Superior temporal gyrus (tissue), 1 donor: ENCODE results near the gene FILIP1.

Experiments
- DNase-seq: peaks from one replicate; pipeline ENCODE4 v3.0.0-alpha.2; 2016; ENCODE audit errors: extremely low spot score

FILIP1 gene, protein sequence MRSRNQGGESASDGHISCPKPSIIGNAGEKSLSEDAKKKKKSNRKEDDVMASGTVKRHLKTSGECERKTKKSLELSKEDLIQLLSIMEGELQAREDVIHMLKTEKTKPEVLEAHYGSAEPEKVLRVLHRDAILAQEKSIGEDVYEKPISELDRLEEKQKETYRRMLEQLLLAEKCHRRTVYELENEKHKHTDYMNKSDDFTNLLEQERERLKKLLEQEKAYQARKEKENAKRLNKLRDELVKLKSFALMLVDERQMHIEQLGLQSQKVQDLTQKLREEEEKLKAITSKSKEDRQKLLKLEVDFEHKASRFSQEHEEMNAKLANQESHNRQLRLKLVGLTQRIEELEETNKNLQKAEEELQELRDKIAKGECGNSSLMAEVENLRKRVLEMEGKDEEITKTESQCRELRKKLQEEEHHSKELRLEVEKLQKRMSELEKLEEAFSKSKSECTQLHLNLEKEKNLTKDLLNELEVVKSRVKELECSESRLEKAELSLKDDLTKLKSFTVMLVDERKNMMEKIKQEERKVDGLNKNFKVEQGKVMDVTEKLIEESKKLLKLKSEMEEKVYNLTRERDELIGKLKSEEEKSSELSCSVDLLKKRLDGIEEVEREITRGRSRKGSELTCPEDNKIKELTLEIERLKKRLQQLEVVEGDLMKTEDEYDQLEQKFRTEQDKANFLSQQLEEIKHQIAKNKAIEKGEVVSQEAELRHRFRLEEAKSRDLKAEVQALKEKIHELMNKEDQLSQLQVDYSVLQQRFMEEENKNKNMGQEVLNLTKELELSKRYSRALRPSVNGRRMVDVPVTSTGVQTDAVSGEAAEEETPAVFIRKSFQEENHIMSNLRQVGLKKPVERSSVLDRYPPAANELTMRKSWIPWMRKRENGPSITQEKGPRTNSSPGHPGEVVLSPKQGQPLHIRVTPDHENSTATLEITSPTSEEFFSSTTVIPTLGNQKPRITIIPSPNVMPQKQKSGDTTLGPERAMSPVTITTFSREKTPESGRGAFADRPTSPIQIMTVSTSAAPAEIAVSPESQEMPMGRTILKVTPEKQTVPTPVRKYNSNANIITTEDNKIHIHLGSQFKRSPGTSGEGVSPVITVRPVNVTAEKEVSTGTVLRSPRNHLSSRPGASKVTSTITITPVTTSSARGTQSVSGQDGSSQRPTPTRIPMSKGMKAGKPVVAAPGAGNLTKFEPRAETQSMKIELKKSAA (N-terminal part only)

DNA sequence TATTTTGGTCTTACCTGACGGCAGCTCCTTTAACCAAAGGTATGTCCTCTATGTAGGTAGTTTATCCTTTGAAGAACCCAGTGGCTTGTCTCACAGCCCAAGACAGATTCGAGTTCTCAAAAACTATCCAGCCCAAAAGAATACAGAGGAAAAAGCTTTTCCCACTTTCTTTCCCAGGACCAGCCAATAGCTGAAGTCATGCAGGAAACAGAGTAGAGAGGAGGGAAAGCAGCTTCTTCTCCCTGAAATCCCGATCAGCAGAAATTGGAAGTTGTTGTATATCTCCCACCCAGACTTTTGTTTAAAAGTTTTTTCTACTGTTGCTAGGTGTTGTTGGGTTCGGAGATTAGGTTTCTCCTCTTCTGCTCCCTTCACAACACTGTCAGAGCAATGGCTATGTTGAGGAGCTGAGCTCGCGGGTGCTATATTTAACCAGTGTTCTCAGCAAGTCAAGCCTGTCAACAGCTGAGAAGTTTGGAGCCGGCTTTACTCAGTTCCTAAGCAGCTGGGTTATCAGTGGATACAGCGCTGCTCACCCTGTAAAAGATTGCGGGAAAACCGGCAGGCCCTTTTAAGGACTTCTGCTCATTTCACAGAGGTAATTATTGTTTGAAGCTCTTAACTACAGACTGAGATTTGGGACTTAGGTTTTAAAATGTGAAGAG is at the start of gene FILIP1:
TSS of gene FILIP1 (minus strand) at position 401 of the 665 bp plus-strand sequence. CDS start 78,828 bp downstream, outside the sequence.
- peak; percentile 42 for DNase-seq

DNA sequence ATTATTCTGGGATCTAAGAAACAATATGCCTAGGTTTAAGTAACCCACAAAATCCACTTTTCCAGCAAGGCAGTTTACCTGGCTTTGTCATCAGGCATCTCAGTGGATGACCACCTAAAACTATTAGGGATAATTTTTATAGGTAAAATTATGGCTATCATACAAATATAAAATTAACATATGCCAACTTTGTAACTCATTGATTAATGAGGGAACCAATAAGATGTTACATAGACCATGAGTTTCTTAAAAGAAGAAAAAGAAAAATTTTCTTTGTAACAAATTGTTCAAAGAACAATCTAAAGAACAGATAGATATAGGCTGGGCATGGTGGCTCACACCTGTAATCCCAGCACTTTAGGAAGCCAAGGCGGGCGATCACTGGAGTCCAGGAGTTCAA is 49.7 kb upstream of the FILIP1 start:
- DNase-seq, result no peak

DNA sequence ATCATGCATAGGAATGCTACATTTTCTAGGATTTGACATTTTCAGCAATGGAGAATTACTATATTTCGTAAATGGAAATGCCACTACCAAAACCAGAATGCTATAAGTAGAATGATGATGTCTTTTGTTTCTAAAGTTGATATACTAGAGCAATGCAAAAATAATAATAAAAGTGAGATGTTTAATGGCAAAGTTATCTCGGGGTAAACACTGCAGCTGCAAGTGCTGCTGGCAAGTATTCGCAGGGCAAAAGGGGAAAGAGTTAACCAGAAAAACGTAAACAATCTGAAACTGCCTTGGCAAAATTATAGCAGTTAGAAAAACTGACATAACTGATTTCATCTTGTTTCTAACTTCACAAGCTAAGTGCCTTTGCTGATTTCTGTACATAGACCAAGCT is 45.5 kb upstream of the FILIP1 start:
- DNase-seq, result no peak

DNA sequence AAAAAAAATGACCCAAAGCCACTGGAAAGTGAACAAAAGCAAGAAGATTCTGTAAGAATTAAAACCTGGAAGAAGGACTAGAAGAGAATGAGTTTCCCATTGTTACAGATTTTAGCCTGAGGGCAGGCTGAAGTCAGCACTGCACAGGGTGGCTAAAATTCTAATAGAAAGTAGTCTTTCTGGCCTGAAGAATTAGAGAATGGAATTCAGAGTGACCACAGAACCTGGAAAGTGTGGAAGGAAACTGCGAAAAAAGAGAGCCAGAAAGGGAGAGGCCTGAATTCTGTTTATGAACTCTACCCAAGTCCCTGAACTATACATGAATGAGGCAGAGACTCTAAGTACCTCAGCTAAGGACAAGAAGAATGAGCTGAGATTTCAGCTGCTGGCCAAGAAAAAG is 38.9 kb upstream of the FILIP1 start:
- no peak for DNase-seq

DNA sequence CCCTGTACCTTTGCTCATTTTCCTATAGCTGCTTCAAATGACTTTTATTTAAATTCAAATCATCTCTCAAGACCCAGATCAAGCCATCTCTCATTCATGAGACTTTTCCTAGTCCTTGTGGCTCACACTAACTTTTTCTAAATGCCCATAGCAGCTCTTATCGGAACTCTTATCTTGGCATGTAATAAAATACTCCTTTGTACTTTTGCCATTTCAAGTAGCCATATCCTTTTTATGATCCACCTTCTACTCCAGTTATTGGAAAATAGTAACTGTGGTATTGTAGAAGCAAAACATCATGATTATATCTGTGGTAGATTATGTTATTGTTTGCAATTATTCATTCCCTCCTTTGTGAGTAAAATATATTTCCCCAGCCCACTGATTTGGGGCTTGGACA is 37.6 kb upstream of the FILIP1 start:
- no peak for DNase-seq

DNA sequence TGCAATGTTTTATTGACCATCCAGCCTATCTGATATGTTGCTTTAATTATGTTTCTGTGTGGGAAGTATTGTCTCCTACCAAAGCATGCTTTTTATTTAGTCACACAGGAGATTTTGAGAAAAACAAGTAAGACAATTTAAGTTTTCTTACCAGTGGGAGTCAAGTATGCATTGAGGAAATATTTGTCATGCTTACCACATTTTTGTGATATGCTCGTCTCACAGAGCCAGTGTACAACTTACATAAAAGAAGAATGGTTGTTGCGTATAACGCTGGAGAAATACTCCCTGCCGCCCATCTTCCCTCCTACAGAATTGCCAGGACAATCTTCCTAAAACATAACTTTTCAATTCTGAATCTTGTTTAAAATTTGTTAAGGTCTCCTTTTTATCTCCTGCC is 37.1 kb upstream of the FILIP1 start:
- DNase-seq, result no peak

DNA sequence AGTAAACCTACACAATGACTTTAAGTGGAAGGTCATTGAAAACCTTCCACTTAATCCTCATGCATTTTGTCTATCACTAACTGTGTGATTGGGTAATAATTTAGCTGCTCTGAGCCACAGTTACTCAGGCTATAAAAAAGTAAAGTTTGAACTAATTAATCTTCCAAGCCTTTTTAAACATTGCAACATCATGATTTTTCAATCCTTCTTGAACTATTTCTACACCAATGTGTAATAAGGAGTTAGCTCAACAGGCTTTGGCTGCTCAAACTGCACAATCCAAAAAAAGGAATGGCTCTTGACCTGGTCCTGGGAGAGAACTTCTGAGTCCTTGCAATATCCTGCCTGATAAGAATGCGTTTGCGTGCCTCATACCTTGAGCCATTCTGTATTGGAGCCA is 34.8 kb upstream of the FILIP1 start:
- DNase-seq, result no peak

DNA sequence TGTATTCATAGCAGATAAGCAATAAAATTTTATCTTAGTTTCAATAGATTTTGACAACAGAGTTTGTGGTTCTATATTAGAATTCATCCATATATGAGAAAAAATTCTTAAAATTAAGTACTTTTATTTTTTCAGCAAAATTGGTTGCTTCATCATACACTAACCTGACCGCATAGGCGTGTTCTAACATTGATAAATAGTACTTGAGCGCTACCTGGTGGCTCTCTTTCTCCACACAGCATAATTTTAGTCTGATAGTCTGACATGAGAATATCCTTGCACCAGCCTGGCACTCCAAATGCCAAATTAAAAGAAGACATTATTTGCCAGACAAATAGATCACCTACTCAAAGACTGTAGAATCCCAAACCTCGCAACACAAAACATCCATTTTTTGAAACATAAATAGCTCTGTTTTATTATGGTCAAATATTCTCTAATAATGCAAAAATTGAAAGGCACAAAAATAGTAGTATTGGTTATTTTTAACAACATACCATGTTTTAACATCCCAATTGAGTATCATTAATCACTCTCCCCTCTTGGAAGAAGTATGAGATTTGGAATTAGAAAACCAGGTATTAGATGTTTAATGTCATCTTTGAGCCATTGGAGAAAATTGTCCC is 33.0 kb upstream of the FILIP1 start:
- peak; percentile 91 for DNase-seq

DNA sequence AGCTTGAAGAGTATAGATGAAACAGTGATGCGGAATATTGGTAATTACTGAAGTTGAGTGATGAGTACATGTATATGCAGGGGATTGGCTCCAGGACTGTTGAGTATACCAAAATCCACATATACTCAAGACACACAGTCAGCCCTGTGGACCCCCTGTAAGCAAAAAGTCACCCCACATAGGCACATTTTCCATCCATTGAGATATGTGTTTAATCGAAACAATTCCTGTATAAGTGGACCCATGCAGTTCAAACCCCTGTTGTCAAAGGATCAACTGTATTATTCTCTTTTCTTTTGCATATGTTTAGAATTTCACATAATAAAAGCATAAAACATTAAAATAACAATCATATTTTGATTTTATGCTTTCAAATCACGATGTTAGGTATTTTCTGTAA is 32.1 kb upstream of the FILIP1 start:
- no peak for DNase-seq

DNA sequence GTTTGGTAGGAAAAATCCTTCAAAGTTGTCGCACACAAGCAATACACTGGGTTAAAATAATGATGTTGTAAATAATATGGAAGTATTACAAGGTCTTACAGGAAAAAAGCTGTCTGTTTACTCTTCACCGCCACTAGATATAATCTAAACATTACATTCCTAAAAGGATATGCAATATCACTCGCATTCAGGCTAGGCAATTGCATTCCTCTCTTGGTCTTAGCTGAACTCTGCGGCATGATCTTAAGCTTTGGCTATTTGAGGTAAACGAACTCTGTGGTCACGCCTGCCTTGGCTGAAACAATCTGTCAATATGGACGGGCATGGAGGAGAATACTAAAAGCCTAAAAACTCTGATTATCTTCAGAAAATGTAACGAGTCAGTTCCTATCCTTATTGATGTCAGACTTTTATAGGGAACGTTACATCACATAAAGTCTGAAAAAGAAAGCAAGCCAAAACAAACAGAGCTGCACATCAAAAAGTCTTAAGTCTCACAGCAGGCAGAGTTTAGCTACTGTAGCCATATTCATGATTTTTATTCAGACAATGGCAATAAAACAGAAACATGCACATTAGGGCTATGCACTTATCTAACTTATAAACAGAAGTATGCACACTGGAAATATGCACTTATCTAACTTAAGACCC is 30.8 kb upstream of the FILIP1 start:
- no peak for DNase-seq

DNA sequence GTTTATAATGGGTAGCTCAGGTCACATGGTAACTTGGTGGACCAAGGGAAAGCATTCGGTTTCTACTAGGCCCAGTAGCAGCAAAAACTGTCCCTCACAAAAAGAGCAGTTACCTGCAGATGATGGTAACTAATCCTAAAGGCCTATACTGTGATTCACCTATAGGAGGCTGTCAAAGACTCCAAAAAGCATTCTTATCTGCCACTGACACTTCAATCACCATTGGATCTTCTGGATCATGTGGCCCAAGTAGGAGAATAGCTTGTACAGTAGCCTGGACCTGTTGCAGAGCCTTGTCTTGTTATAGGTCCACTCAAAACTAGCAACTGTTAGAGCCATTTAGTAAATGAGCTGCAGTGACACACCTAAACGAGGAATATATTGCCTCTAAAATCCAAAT is 23.2 kb upstream of the FILIP1 start:
- no peak for DNase-seq

DNA sequence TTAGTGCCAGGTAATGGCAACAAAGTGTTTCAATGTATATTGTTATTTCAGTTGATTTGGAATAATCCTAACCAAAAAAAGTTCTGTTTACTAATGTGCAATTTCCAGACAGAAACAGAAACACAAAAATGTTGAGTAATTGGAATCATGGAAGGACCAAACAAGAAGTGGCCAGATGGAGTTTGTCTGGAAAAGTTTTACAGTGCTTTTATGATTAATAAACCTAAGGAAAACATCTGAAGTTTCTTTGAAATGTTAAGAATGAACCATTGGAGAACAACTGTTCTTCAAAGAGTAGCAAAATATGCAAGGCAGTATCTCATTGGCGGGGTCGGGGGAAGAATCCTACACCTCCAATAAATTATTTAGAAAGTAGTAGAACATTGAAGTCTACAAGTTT is 19.0 kb upstream of the FILIP1 start:
- DNase-seq, result no peak

DNA sequence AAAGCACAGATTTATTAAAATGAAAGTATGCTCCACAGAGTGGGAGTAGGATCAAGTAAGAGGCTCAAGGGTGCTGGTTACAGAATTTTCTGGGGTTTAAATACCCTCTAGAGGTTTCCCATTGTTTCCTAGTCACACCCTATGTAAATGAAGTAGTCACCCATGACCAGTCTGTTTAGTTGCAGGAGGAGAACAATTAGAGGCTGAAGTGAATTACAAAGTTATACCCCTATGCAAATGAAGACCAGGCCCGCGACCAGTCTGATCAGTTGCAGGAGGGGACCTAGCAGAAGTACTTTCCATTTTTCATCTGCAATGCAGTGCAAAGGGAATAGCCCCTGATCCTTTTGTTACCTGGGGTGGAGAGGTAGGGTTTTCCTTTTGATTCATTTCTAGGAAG is 11.8 kb upstream of the FILIP1 start:
- DNase-seq, result no peak

DNA sequence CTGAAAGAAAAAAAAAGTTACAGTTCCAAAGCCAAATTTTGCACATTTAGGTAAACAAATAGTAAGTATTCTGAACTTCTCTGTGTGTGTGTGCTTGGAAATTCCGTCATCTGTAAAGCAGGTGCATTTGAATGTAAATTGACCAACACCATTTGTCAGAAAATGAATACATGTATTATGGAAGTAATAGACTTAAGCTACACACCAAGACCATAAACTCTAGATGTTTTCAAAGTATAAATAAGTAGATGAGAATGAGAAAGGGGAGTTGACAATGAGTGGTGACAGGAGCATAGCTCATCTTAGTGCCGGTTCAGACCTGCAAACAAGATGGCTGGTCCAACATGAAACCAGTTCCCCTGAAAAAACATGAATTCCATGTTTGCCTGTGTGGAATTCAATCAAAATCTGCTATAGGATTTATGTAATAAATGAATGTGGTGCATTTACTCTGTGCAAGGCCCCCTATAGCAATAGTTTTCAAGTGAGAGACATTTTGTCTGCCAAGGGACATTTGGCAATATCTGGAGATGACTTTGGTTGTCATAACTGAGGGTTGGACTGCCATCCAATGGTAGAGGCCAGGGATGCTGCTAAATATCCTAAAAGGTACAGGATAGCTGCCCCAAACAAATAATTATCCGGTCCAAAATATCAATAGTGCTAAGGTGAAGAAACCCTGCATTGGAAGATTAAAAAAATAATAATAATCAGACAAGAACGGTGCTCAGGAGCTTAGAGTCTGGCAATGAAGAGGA is 11.0 kb upstream of the FILIP1 start:
- no peak for DNase-seq

DNA sequence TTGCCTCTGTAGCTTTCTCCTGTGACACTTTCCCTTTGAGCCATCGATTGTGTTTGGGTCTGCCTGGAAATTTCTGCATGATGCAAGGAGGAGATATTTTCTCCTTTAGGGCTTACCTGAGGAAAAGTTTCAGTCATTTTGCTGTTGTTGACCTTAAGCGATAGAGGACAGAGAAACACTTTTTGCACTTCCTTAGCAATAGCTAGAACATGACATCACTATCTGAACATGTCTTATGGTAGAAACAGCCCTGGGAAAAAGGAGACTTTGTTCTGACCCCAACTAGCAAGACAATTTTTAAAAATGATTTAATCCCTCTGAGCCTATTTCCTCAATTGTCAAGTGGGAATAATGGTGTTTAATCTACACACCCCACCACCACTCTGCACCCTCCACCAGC is 9.7 kb upstream of the FILIP1 start:
- DNase-seq, result no peak

DNA sequence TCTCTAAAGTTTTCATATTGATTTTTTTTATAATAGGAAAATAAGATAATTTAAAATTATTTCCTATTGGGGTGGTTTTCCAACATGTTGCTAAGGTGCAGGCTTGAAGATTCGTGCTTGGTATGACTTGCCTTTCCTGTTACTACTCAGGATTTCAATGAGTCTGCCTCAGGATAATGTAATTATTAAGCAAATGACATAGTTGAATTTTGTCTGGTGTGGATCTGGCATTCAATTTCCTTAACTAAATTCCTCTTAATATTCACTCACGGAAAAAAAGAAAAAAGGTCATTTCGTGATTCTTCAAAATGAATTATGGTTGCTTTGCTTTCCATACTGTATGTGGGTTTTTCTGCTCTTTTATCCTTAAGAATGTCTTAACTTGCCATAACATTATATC is 9.3 kb upstream of the FILIP1 start:
- DNase-seq, result no peak

DNA sequence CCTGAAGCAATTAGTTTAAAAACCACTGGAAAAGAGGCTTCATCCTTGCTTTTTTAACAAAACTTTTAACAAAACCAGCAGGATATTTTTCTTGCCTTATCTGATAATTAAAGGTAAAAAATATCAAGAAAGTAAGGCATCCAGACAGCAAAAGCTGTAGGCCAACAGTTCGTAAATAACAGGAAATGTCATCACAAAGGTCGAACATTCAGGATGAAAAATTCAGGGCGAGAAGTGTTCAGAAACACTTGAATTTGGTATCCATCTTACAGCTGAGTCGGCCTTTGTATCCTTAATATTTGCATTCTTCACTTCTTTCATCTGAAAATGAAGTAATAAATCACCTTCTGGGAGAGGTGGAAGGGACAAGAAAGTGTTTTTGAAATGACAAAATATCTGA is 8.2 kb upstream of the FILIP1 start:
- no peak for DNase-seq

DNA sequence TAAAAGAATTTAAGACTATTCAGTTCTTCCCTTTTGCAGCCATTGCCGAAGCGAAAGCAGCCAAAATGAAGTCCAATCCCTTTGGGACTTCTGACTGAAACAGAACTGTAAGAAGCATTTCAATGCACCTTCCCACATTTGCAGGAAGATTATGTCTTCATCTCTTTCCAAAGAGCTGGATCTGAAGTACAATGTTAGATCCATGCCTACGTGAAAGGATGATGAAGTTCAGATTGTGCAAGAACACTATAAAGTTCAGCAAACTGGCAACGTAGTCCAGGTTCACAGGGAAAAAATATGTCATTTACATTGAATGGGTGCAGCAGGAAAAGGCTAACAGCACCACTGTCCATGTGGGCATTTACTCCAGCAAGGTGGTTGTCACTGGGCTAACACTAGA is 6.0 kb upstream of the FILIP1 start:
- no peak for DNase-seq

DNA sequence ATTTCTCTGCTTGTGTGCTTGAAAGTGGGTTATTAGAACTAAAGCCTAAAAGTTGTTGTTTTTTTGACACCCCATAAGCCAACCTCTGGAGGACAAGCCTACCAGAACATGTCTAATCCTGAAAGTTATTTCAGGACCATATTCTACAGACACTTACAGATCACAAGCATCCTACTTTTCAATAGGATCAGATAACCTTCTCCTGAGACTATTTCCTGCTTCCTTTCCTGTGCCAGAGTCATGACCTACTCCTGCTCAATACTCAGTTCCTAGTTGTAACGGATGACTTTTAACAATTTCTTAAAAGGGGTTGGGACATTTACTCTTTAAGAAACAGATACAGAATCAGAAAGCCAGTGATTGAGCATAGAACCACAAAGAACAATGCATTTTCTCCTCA is 5.3 kb upstream of the FILIP1 start:
- DNase-seq, result no peak

DNA sequence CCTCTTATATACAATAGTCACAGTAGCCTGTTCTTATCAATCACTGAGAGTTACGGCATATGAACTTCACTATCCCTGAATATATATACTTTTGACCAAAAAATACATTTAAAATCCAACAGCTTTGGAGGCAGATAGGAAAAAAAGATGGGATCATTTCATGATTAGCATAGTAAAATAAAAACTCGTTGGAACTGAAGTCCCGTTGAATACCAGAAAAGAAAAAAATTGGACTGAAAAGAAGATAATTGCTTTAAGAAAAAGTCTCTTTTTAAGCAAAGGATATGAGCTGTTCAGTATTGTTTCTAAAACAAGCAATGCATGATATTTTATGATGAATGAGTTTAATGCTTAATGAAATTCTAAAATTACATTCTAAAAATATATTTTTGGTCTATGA is 4.4 kb upstream of the FILIP1 start:
- DNase-seq, result no peak
